HG03558 (cell line): ENCODE data around the gene CD72.
"Not testable (repeated sequence)": the region's sequence is repeated elsewhere in the genome, so short reads cannot be mapped to it uniquely, and the experiment has no call there.

ENCODE experiments used
- ATAC-seq: cut with Tn5 transposase; IDR thresholded peaks from one replicate; pipeline ENCODE4 v1.9.1; 2021; ENCODE audit warnings: moderate number of reproducible peaks; ENCODE audit not compliant: unreplicated experiment; ENCODE audit errors: extremely low read depth

The CD72 gene

GRCh38 chr9:35650341-35651158 is 32.3 kb upstream of the CD72 start, which contains the start of gene SIT1:
SIT1 (minus strand) TSS chr9:35650931; CDS start chr9:35650853, 78 bp downstream.
- no peak for ATAC-seq

GRCh38 chr9:35649431-35650340 is 31.5 kb upstream of the CD72 start:
- ATAC-seq: no peak

- peak; percentile 56 for ATAC-seq
Observed at GRCh38 chr9:35646533-35647265, 28.5 kb upstream of the CD72 start.

GRCh38 chr9:35646153-35646532 is 27.9 kb upstream of the CD72 start:
- ATAC-seq: no peak

GRCh38 chr9:35645736-35646135 is 27.5 kb upstream of the CD72 start:
- ATAC-seq: not testable (repeated sequence)

GRCh38 chr9:35643046-35643445 is 24.8 kb upstream of the CD72 start:
- no peak for ATAC-seq

- ATAC-seq: not testable (repeated sequence)
Observed at GRCh38 chr9:35641478-35641877, 23.3 kb upstream of the CD72 start.

- not testable (repeated sequence) for ATAC-seq
Observed at GRCh38 chr9:35640431-35640830, 22.2 kb upstream of the CD72 start.

- no peak for ATAC-seq
Observed at GRCh38 chr9:35639631-35640030, 21.4 kb upstream of the CD72 start.

GRCh38 chr9:35639225-35639624 is 21.0 kb upstream of the CD72 start:
- ATAC-seq: not testable (repeated sequence)

GRCh38 chr9:35638751-35639150 is 20.5 kb upstream of the CD72 start:
- ATAC-seq: not testable (repeated sequence)

- ATAC-seq: not testable (repeated sequence)
Observed at GRCh38 chr9:35637427-35637955, 19.3 kb upstream of the CD72 start.

- not testable (repeated sequence) for ATAC-seq
Observed at GRCh38 chr9:35636877-35637246, 18.6 kb upstream of the CD72 start.

- no peak for ATAC-seq
Observed at GRCh38 chr9:35636135-35636876, 18.1 kb upstream of the CD72 start.

GRCh38 chr9:35635730-35636129 is 17.5 kb upstream of the CD72 start:
- no peak for ATAC-seq

- ATAC-seq: no peak
Observed at GRCh38 chr9:35629597-35629996, 11.4 kb upstream of the CD72 start.

- no peak for ATAC-seq
Observed at GRCh38 chr9:35628389-35628991, 10.3 kb upstream of the CD72 start.

- ATAC-seq: no peak
Observed at GRCh38 chr9:35627575-35627974, 9.4 kb upstream of the CD72 start.

- peak; percentile 32 for ATAC-seq
Observed at GRCh38 chr9:35619800-35620158, 1.6 kb upstream of the CD72 start.
